Measurements from ENCODE around the gene BBS10. TPM values are rescaled to one million over a fixed set of nuclear protein-coding genes. Genes with fewer than 3 reads are reported as not detected.
A peak's percentile ranks its signal among the peaks of the same experiment; 100 is the strongest.
"Not testable (repeated sequence)": the region's sequence is repeated elsewhere in the genome, so short reads cannot be mapped to it uniquely, and the experiment has no call there.

BBS10 gene
- total and polyA plus RNA-seq, 2 of the 4 experiments (the other 2 are of a cell fraction) = 4.9 to 10.0 TPM

DNA sequence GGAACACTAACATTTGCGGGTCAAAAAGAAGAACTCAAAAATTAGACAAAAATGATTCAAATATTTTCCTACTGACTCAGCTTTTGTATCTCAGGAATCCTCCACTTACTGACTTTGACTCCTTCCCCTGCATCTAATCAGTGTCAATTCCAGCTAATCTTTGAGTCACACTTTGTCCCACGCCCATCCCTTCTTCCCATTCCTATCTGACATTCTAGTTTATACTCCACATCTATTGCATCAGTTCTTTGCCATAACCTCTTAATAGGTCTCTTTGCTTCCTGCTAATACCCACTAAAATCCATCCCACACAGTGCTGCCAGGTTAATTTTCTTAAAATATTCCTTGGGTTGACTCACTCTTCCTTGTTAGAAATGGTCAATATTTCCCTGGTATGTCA is 19.1 kb downstream of the BBS10 start:
- H4K5ac ChIP-seq (ENCODE audit: low read depth, low read length) = no peak overlapping the region
- H2BK20ac ChIP-seq (ENCODE audit: low read depth, low read length) = peak overlapping the region; percentile 11; the same call in 1 of the 2 replicates
- H3K4me1 ChIP-seq (ENCODE audit: control insufficient read depth, insufficient read depth, low read length) = no peaks in the 10 kb centered on the region
- no peak overlapping the region for H2BK15ac ChIP-seq (ENCODE audit: low read depth, low read length)
- H3K9ac ChIP-seq (ENCODE audit: low read depth, low read length) = no peak overlapping the region
- H4K8ac ChIP-seq (ENCODE audit: low read depth in 2 of 2, low read length in 2 of 2) = peak overlapping the region; percentile 11 to 27; a peak in 2 of 4 replicates
- peaks cover 2% of the 10 kb centered on the region; the same call in 1 of the 2 replicates for H3K9me3 ChIP-seq (ENCODE audit: control insufficient read depth, insufficient read depth, low read length)
- ATAC-seq (ENCODE audit: low read depth) = peak; percentile 91
- no peaks in the 10 kb centered on the region for H4K20me1 ChIP-seq (ENCODE audit: insufficient read depth, low read length)
- peak; percentile 92 for TF ChIP-seq CEBPB (IDR thresholded peaks at IDR 0.05; ENCODE audit: low read depth, low read length)
- peak; percentile 67; the same call in 1 of the 2 replicates for TF ChIP-seq BHLHE40 (IDR thresholded peaks at IDR 0.05; ENCODE audit: low read depth, low read length)
- TF ChIP-seq MAFK (IDR thresholded peaks at IDR 0.05; ENCODE audit: low read depth, low read length) = peak; percentile 26; the same call in 1 of the 2 replicates
- TF ChIP-seq MAZ (IDR thresholded peaks at IDR 0.05; ENCODE audit: borderline replicate concordance, low read depth, low read length) = no peak
- TF ChIP-seq FOS (IDR thresholded peaks at IDR 0.05; ENCODE audit: low read depth, low read length) = no peak
- TF ChIP-seq RCOR1 (IDR thresholded peaks at IDR 0.05; ENCODE audit: insufficient replicate concordance, low read length) = no peak
- intact Hi-C loops (cut with micrococcal nuclease) (loop anchor here (5.0 kb wide), 1 partner anchor 52 kb away; no protein-coding TSS in a partner anchor), dilution Hi-C loops (cut with HindIII; ENCODE audit: low sequenced_read_pairs, unreplicated experiment) (no loop called here), in situ Hi-C loops (cut with MboI; ENCODE audit: low sequenced_read_pairs) (no loop called here)
- ChIA-PET POLR2A (ENCODE audit: unreplicated experiment) (no interaction called here), CTCF (interaction anchor here (1.2 kb wide), 1 partner anchor 8 kb away, joined by 3 read pairs; no protein-coding TSS in a partner anchor)
- no peak overlapping the region for H3K18ac ChIP-seq (ENCODE audit: low read depth, low read length)
- no peak overlapping the region for H3K4me2 ChIP-seq (ENCODE audit: low read depth, low read length)
- H2AK5ac ChIP-seq (ENCODE audit: low read depth, low read length) = no peak overlapping the region
- peak overlapping the region; percentile 82 for H2BK120ac ChIP-seq (ENCODE audit: low read depth, low read length)
- H3K23ac ChIP-seq (ENCODE audit: low read depth, low read length) = no peak overlapping the region
- H2BK5ac ChIP-seq (ENCODE audit: low read depth, low read length, poor library complexity, severe bottlenecking) = peak overlapping the region; percentile 25
- H3K36me3 ChIP-seq (ENCODE audit: control insufficient read depth, insufficient read depth, low read length) = no peaks in the 10 kb centered on the region
- H3K27me3 ChIP-seq (ENCODE audit: control insufficient read depth, insufficient read depth, low read length) = no peaks in the 10 kb centered on the region
- H3K9me1 ChIP-seq (ENCODE audit: insufficient read depth, low read length) = no peaks in the 10 kb centered on the region
- H3K27ac ChIP-seq (ENCODE audit: insufficient read depth, low read length) = no peak overlapping the region
- no peak overlapping the region for H2AK9ac ChIP-seq (replicated peaks; ENCODE audit: low read depth, low read length, poor library complexity)
- no peak overlapping the region for H2AFZ ChIP-seq (replicated peaks; ENCODE audit: low read length, poor library complexity)
- no peak overlapping the region for H3K14ac ChIP-seq (replicated peaks; ENCODE audit: low read depth, low read length)
- H3K4ac ChIP-seq (ENCODE audit: low read depth, low read length) = peak overlapping the region; percentile 39; the same call in 1 of the 2 replicates
- no TSS peak for BruUV-seq (replicated peaks)
- H3K56ac ChIP-seq (ENCODE audit: extremely low read depth, insufficient read depth, low read length) = no peak overlapping the region
- H3K4me3 ChIP-seq (ENCODE audit: insufficient read depth, low read depth, low read length) = no peak overlapping the region
- H4K91ac ChIP-seq (ENCODE audit: insufficient read depth, low read depth, low read length) = no peak overlapping the region
- peak; percentile 86 for DNase-seq
- no CpG with 5 or more reads among the region's 2 CpGs for WGBS, 2 experiments (ENCODE audit: extremely low coverage in 2 of 2, insufficient read length in 1 of 2)
- no peaks in the 10 kb centered on the region for H3K79me1 ChIP-seq (ENCODE audit: low read depth in 1 of 2, low read length in 2 of 2)

DNA sequence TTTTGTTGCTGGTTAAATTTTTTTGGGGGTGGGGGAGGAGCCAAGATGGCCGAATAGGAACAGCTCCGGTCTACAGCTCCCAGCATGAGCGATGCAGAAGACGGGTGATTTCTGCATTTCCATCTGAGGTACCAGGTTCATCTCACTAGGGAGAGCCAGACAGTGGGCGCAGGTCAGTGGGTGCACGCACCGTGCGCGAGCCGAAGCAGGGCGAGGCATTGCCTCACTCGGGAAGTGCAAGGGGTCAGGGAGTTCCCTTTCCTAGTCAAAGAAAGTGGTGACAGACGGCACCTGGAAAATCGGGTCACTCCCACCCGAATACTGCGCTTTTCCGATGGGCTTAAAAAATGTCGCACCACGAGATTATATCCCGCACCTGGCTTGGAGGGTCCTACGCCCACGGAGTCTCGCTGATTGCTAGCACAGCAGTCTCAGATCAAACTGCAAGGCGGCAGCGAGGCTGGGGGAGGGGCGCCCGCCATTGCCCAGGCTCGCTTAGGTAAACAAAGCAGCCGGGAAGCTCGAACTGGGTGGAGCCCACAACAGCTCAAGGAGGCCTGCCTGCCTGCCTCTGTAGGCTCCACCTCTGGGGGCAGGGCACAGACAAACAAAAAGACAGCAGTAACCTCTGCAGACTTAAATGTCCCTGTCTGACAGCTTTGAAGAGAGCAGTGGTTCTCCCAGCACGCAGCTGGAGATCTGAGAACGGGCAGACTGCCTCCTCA is 28.5 kb downstream of the BBS10 start:
- H4K8ac ChIP-seq (ENCODE audit: low read depth in 2 of 2, low read length in 2 of 2); POLR2A ChIA-PET (ENCODE audit: unreplicated experiment); H4K91ac ChIP-seq (ENCODE audit: insufficient read depth, low read depth, low read length); H3K4ac ChIP-seq (ENCODE audit: low read depth, low read length); H3K4me2 ChIP-seq (ENCODE audit: low read depth, low read length); H3K27me3 ChIP-seq (ENCODE audit: control insufficient read depth, insufficient read depth, low read length); H3K18ac ChIP-seq (ENCODE audit: low read depth, low read length); H3K56ac ChIP-seq (ENCODE audit: extremely low read depth, insufficient read depth, low read length); H3K23ac ChIP-seq (ENCODE audit: low read depth, low read length); H2BK20ac ChIP-seq (ENCODE audit: low read depth, low read length); H2BK120ac ChIP-seq (ENCODE audit: low read depth, low read length); H4K5ac ChIP-seq (ENCODE audit: low read depth, low read length); in situ Hi-C loops (cut with MboI; ENCODE audit: low sequenced_read_pairs); H2AK5ac ChIP-seq (ENCODE audit: low read depth, low read length); H3K36me3 ChIP-seq (ENCODE audit: control insufficient read depth, insufficient read depth, low read length); H3K9ac ChIP-seq (ENCODE audit: low read depth, low read length); BruUV-seq (replicated peaks); H2AK9ac ChIP-seq (replicated peaks; ENCODE audit: low read depth, low read length, poor library complexity); H2AFZ ChIP-seq (replicated peaks; ENCODE audit: low read length, poor library complexity); CTCF ChIA-PET; ATAC-seq (ENCODE audit: low read depth); DNase-seq; H3K14ac ChIP-seq (replicated peaks; ENCODE audit: low read depth, low read length); dilution Hi-C loops (cut with HindIII; ENCODE audit: low sequenced_read_pairs, unreplicated experiment); H3K27ac ChIP-seq (ENCODE audit: insufficient read depth, low read length); H3K4me3 ChIP-seq (ENCODE audit: insufficient read depth, low read depth, low read length); H3K9me3 ChIP-seq (ENCODE audit: control insufficient read depth, insufficient read depth, low read length); intact Hi-C loops (cut with micrococcal nuclease); H3K9me1 ChIP-seq (ENCODE audit: insufficient read depth, low read length); H3K4me1 ChIP-seq (ENCODE audit: control insufficient read depth, insufficient read depth, low read length); H2BK5ac ChIP-seq (ENCODE audit: low read depth, low read length, poor library complexity, severe bottlenecking); H4K20me1 ChIP-seq (ENCODE audit: insufficient read depth, low read length); H2BK15ac ChIP-seq (ENCODE audit: low read depth, low read length); H3K79me1 ChIP-seq (ENCODE audit: low read depth in 1 of 2, low read length in 2 of 2): not testable (repeated sequence)
- WGBS, 2 experiments (ENCODE audit: extremely low coverage in 2 of 2, insufficient read length in 1 of 2) = 93% methylated on average over 3 of the region's 32 CpGs; no CpG with 5 or more reads in 1 of the 2 experiments
